GM08714 (cell line): ENCODE measurements around the gene PNMA6E.
"Not testable (repeated sequence)": the region's sequence is repeated elsewhere in the genome, so short reads cannot be mapped to it uniquely, and the experiment has no call there.

Experiments used
- H3K4me3 ChIP-seq: fragments of 200-500 bp; sonication (Bioruptor generic); 2 replicates; pipeline ENCODE4 v1.5.1; 2014; ENCODE audit warnings: mild to moderate bottlenecking, low read length, inconsistent platforms
- ZNF274 ChIP-seq: IDR thresholded peaks from 2 replicates; pipeline ENCODE4 v1.6.1; 2012; ENCODE audit warnings: mild to moderate bottlenecking, low read depth, low read length

The PNMA6E gene

GRCh38 chrX:153407736-153408135 lies 6.6 kb upstream of the PNMA6E start:
- H3K4me3 ChIP-seq, result no peak overlapping the region
- no peak for TF ChIP-seq ZNF274

GRCh38 chrX:153406903-153407302 lies 5.8 kb upstream of the PNMA6E start:
- no peak for TF ChIP-seq ZNF274
- no peak overlapping the region for H3K4me3 ChIP-seq

DNA sequence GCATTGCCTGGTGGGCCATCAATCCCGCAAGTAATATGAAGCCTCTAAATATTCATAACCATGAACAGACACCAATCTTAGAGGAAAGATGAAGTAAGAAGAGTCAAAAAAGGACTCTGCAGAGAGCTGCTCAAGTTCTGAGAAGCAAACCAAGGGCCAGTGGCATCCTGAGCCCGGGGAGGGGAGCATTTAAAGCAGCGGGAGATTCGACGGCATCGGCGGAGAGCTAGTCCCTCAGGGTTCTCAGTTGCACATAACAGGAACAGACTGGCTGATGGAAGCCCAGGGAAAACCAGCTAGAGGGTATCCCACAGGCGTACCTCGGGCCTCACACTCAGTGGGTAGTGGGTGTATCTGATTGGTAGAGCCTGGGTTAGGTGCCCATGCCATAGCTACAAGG lies 4.9 kb upstream of the PNMA6E start:
- TF ChIP-seq ZNF274, result no peak

GRCh38 chrX:153405426-153405825 lies 4.3 kb upstream of the PNMA6E start:
- TF ChIP-seq ZNF274, result no peak

More for the DNA sequence above, 4.9 kb upstream of the PNMA6E start:
- H3K4me3 ChIP-seq, result no peak overlapping the region

DNA sequence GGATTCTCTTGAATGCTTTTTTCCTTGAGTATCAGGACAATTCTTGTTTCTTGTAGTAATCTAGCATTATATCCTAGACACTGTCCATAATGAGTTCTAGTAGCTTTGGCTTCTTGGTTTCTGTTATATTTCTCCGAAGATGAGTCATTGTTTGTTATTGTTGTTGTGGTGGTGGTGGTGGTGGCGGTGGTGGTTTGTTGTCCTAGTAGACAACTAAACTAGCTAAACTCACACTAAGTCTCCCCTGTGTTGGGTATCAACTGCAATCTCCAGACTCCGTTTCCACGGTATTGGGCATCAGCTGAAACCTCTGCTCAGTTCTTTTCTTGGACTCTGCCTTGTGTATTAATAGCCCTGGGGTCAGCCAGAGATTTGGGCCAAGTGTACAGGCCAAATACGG lies 3.2 kb upstream of the PNMA6E start:
- not testable (repeated sequence) for H3K4me3 ChIP-seq

More at GRCh38 chrX:153405426-153405825, 4.3 kb upstream of the PNMA6E start:
- H3K4me3 ChIP-seq, result no peak overlapping the region

GRCh38 chrX:153400146-153401132 lies 711 bp downstream of the PNMA6E start:
- no peak for TF ChIP-seq ZNF274

GRCh38 chrX:153398275-153398960 lies 2.7 kb downstream of the PNMA6E start:
- no peak for TF ChIP-seq ZNF274
- no peak overlapping the region for H3K4me3 ChIP-seq

More at GRCh38 chrX:153400146-153401132, 711 bp downstream of the PNMA6E start:
- no peak overlapping the region for H3K4me3 ChIP-seq

- no peak overlapping the region for H3K4me3 ChIP-seq
- TF ChIP-seq ZNF274, result no peak
These were observed 3.7 kb downstream of the PNMA6E start for GRCh38 chrX:153397256-153397960.

DNA sequence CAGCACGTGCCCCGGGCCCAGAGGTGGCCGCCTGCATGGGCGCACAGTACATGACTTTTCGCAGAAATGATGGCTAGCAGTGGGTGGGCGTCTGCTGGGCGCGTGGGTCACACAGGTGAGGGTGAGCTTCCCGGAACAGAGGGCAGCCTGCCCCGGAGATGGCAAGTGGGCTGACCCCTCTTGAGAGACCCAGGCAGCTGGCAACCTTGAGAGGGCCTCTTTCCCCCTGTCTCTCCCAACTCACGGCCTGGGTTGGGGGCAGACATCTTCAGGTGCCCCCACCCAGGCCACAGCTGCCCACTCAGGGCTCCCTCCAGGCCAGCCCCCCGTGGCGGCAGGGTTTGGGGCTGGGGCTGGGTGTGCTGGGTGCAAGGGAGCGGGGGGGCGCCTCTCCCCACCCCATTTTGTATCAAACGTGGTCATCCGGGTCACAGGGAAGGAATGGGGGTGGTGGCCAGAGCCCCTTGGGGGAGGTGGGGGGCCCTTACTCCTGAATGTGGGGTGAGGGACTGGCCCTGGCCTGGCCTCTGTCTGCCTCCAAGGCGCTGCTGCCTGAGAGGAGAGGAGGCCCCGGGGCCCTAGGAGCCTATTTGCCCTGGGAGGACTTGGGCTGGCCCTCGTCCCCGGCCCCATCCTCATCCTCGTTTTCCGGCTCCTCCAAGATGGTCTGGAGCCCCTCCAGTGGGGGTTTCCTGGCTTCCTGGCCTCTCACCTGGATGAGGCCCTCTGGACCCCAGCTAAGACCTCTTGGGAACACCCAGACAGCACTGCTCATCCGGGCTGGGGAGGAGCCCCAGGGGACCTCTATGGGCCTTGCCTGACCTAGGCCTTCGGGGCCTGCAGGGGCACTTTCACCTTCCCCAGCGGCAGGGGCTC lies 4.6 kb downstream of the PNMA6E start:
- H3K4me3 ChIP-seq, result no peak overlapping the region
- no peak for TF ChIP-seq ZNF274

- no peak overlapping the region for H3K4me3 ChIP-seq
- TF ChIP-seq ZNF274, result no peak
These were observed 5.4 kb downstream of the PNMA6E start for GRCh38 chrX:153395613-153396319.

DNA sequence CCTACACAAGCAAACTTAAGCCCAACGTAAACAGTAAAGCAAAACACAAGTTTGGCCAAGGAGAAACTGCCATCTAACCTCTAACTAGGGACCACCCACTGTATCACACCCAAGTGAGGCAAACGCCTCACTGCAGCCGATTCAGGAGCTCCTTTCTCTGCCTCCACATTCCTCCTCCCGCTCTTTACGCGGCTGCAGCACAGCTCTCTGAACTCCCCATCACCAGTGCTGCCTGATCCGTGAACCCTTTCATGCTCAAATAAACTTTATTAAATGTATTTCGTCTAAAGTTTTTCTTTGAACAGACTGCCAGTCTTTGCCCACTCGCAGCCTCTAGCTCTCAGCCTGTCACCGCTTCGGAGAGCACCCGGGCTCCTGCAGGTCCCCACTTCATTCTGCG lies 6.5 kb downstream of the PNMA6E start:
- no peak overlapping the region for H3K4me3 ChIP-seq
- no peak for TF ChIP-seq ZNF274

DNA sequence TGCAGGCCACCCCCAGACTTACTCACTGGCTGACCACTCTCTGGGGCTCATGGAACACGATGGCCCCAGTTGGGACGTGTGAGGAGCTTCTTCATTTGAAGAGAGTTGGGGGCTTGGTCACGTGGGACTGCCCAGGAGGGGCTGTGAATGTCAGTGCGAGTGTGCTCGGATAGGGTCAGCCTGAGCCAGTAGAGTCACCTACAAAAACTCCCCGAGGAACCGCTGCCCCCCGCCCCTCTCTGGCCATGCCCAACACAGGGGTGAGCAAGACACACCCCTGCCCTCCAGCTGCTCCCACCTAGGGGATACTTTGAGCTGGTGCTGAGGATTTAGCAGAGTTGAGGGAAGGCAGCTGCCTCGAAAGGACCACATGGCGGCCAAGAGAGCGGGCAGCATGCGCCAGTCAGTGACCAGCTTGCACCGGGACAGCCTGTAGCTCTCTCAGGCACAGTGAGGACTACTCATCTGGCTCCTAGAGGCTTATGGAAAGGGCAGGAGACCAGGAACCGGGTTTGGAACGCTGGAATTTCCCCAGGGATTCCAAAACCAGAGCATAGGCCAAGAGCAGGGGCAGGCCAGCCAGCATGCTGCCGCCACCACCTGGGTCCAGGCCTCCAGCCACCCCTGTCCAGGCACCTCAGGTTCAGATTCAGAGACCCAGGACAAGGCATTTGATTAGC lies 8.4 kb downstream of the PNMA6E start:
- H3K4me3 ChIP-seq, result no peak overlapping the region
- TF ChIP-seq ZNF274, result no peak

- H3K4me3 ChIP-seq, result not testable (repeated sequence)
These were observed 11.7 kb downstream of the PNMA6E start for GRCh38 chrX:153389460-153389768.
